SK-N-SH (cell line): ENCODE results near the gene ESRRA. TPM values are rescaled to one million over a fixed set of nuclear protein-coding genes. Genes with fewer than 3 reads are reported as not detected.

Source experiments
- CTCF ChIA-PET: fragments of 300-600, 350-600 bp; formaldehyde crosslinking; extraction: SDS; loops from one replicate; lab custom pipeline; 2021; lab: Yijun Ruan, JAX
- POLR2A ChIA-PET: fragments of 350-600 bp; sonication (Branson Sonifier 250); formaldehyde crosslinking; extraction: SDS; loops from one replicate; lab custom pipeline; 2020; ENCODE audit warnings: antibody characterized with exemption, inconsistent platforms; lab: Yijun Ruan, JAX
- DNase-seq: peaks from one replicate; pipeline ENCODE4 v3.0.0; 2012
- H2AFZ ChIP-seq: fragments of 200-600 bp; sonication (generic); 2 replicates; pipeline ENCODE4 v1.8.1; 2016; ENCODE audit warnings: antibody characterized with exemption, mild to moderate bottlenecking, low read depth
- H3F3A ChIP-seq: fragments of 200-600 bp; sonication (generic); replicated peaks from 2 replicates; pipeline ENCODE3; 2016; ENCODE audit warnings: antibody characterized with exemption, mild to moderate bottlenecking; ENCODE audit not compliant: insufficient read depth
- H3K27ac ChIP-seq, 2 experiments: fragments of 200-500 bp in 1 of 2; fragments of 200-600 bp in 1 of 2; sonication (Bioruptor generic) in 1 of 2; sonication (generic), shearing (Covaris generic) in 1 of 2; 2 replicates each; pipeline versions ENCODE4 v1.5.1 to v1.6.1; 2014 to 2016; ENCODE audit warnings: low read depth in 2 of 2, inconsistent platforms in 1 of 2, low read length in 1 of 2, mild to moderate bottlenecking in 1 of 2, mixed read lengths in 1 of 2
- H3K27me3 ChIP-seq: fragments of 200-600 bp; sonication (generic), shearing (Covaris generic); 2 replicates; pipeline ENCODE4 v1.6.1; 2016; ENCODE audit warnings: mixed run types; ENCODE audit not compliant: insufficient read depth
- H3K36me3 ChIP-seq, 2 experiments: fragments of 200-500 bp in 1 of 2; fragments of 200-600 bp in 1 of 2; sonication (Bioruptor generic) in 1 of 2; sonication (generic) in 1 of 2; replicated peaks in 1 of 2; 2 replicates each; pipeline versions ENCODE3 to v1.5.1; 2014 to 2016; ENCODE audit warnings: low read length in 1 of 2, mild to moderate bottlenecking in 1 of 2; ENCODE audit not compliant: insufficient read depth in 2 of 2, control insufficient read depth in 1 of 2
- H3K4me1 ChIP-seq, 2 experiments: fragments of 200-500 bp in 1 of 2; fragments of 200-600 bp in 1 of 2; sonication (Bioruptor generic) in 1 of 2; sonication (generic), shearing (Covaris generic) in 1 of 2; 2 replicates each; pipeline versions ENCODE4 v1.5.1 to v1.6.1; 2014 to 2016; ENCODE audit warnings: low read depth in 1 of 2, low read length in 1 of 2, mixed run types in 1 of 2; ENCODE audit not compliant: insufficient read depth in 2 of 2, control insufficient read depth in 1 of 2
- H3K4me2 ChIP-seq: fragments of 200-600 bp; sonication (generic), shearing (Covaris generic); 2 replicates; pipeline ENCODE4 v1.6.1; 2017; ENCODE audit warnings: mixed run types
- H3K4me3 ChIP-seq, 2 experiments: fragments of 200-500 bp in 1 of 2; fragments of 200-600 bp in 1 of 2; sonication (Bioruptor generic) in 1 of 2; sonication (generic), shearing (Covaris generic) in 1 of 2; 2 replicates each; pipeline versions ENCODE4 v1.5.1 to v1.8.1; 2014 to 2016; ENCODE audit warnings: low read depth in 2 of 2, inconsistent platforms in 1 of 2, low read length in 1 of 2, mild to moderate bottlenecking in 1 of 2, mixed read lengths in 1 of 2, moderate library complexity in 1 of 2
- H3K79me2 ChIP-seq: fragments of 200-600 bp; sonication (generic); 2 replicates; pipeline ENCODE4 v1.8.1; 2017; ENCODE audit warnings: mild to moderate bottlenecking; ENCODE audit not compliant: insufficient read depth
- H3K9ac ChIP-seq: fragments of 200-600 bp; sonication (generic); 2 replicates; pipeline ENCODE4 v1.6.1; 2017; ENCODE audit warnings: mixed run types
- H3K9me2 ChIP-seq: fragments of 200-600 bp; sonication (generic); 2 replicates; pipeline ENCODE4 v1.6.1; 2017; ENCODE audit warnings: mixed run types
- H3K9me3 ChIP-seq: fragments of 200-600 bp; sonication (generic); 2 replicates; pipeline ENCODE4 v1.6.1; 2017; ENCODE audit warnings: mixed run types, mild to moderate bottlenecking, moderate library complexity
- H4K20me1 ChIP-seq: fragments of 200-600 bp; sonication (generic); 2 replicates; pipeline ENCODE4 v1.6.1; 2017; ENCODE audit warnings: mild to moderate bottlenecking, mixed run types; ENCODE audit not compliant: insufficient read depth
- FOSL2 ChIP-seq: IDR thresholded peaks from 2 replicates; pipeline ENCODE4 v1.4.0; 2012; ENCODE audit warnings: low read depth, mild to moderate bottlenecking, moderate library complexity, borderline replicate concordance
- FOXM1 ChIP-seq: IDR thresholded peaks from 2 replicates; pipeline ENCODE4 v1.4.0; 2012; ENCODE audit warnings: low read depth, mild to moderate bottlenecking
- WGBS: methylation state at CpG from one replicate; pipeline ENCODE4 v1.1.6; 2017; ENCODE audit warnings: low lambda C conversion rate; 5-methylcytosine and 5-hydroxymethylcytosine counted together
- polyA plus RNA-seq, 3 experiments: library from polyadenylated mRNA; depleted of rRNA; stranded (reverse); fragments of >200 nt; gene quantifications; 2 replicates each; pipeline ENCODE4 v1.2.3, GENCODE V29; 2012
- TF ChIP-seq, protein P1 (sequence below): fragments of 150-350 bp; IDR thresholded peaks from 2 replicates; pipeline ENCODE4 v1.6.1; 2016; ENCODE audit warnings: mild to moderate bottlenecking, low read depth, low read length
- TF ChIP-seq, protein P2 (sequence below): fragments of 200-600 bp; sonication (generic); IDR thresholded peaks from 2 replicates; pipeline ENCODE4 v1.6.1; 2017; ENCODE audit warnings: antibody characterized with exemption, mild to moderate bottlenecking, moderate library complexity

The ESRRA gene
- polyA plus RNA-seq, 1 of the 3 experiments (the other 2 are of a cell fraction), result 27.8 TPM

GRCh38 chr11:64262271-64263002 lies 42.9 kb upstream of the ESRRA start:
- Histone ChIP-seq H3K4me1 (peaks cover 0 to 39% of the 10 kb centered on the region in 2 experiments; a peak in 2 of 4 replicates), H3K4me3 (no peak overlapping the region), H3K36me3 (peaks cover 24 to 38% of the 10 kb centered on the region in 2 experiments), H3K9me3 (no peaks in the 10 kb centered on the region), H3K9me2 (no peaks in the 10 kb centered on the region), H3F3A (peaks cover 4% of the 10 kb centered on the region), H3K27ac (peak overlapping the region; percentile 29 to 94; a peak in 2 of 4 replicates), H4K20me1 (no peaks in the 10 kb centered on the region), H2AFZ (no peak overlapping the region), H3K9ac (no peak overlapping the region), H3K4me2 (peak overlapping the region; percentile 20; the same call in 1 of the 2 replicates), H3K27me3 (no peaks in the 10 kb centered on the region), H3K79me2 (no peaks in the 10 kb centered on the region; the same call in none of the 2 replicates)
- DNase-seq, result no peak
- CTCF ChIA-PET, result interaction anchor here (1.1 to 5.7 kb wide), 3 partner anchors 9 to 39 kb away, joined by 5 to 119 read pairs (median 15); partner anchors contain the start of gene PLCB3
- no peak for TF ChIP-seq FOSL2
- 93% methylated on average over 30 of the region's 42 CpGs for WGBS
- POLR2A ChIA-PET, result interaction anchor here (1.2 to 2.8 kb wide), 3 partner anchors 10 to 17 kb away, joined by 3 to 41 read pairs (median 3); partner anchors contain the start of gene PPP1R14B

GRCh38 chr11:64263021-64263946 lies 42.0 kb upstream of the ESRRA start:
- CTCF ChIA-PET, result interaction anchor here (1.1 to 5.7 kb wide), 10 partner anchors 9 to 427 kb away, joined by 3 to 119 read pairs (median 10); partner anchors contain the start of genes PLCB3 and PPP1R14B
- Histone ChIP-seq H3K27me3 (no peaks in the 10 kb centered on the region), H3K9ac (no peak overlapping the region), H3F3A (peaks cover 5% of the 10 kb centered on the region), H2AFZ (no peak overlapping the region), H3K4me3 (no peak overlapping the region), H3K9me3 (no peaks in the 10 kb centered on the region), H3K9me2 (no peaks in the 10 kb centered on the region), H4K20me1 (no peaks in the 10 kb centered on the region), H3K4me1 (peaks cover 3 to 47% of the 10 kb centered on the region in 2 experiments; a peak in 3 of 4 replicates), H3K27ac (peak overlapping the region; percentile 29 to 94; a peak in 3 of 4 replicates), H3K79me2 (no peaks in the 10 kb centered on the region; the same call in none of the 2 replicates), H3K36me3 (peaks cover 27 to 39% of the 10 kb centered on the region in 2 experiments), H3K4me2 (peak overlapping the region; percentile 20; the same call in 1 of the 2 replicates)
- 75% methylated on average over 28 of the region's 29 CpGs for WGBS
- TF ChIP-seq, protein P1, sequence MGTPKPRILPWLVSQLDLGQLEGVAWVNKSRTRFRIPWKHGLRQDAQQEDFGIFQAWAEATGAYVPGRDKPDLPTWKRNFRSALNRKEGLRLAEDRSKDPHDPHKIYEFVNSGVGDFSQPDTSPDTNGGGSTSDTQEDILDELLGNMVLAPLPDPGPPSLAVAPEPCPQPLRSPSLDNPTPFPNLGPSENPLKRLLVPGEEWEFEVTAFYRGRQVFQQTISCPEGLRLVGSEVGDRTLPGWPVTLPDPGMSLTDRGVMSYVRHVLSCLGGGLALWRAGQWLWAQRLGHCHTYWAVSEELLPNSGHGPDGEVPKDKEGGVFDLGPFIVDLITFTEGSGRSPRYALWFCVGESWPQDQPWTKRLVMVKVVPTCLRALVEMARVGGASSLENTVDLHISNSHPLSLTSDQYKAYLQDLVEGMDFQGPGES, result no peak
- TF ChIP-seq, protein P2, sequence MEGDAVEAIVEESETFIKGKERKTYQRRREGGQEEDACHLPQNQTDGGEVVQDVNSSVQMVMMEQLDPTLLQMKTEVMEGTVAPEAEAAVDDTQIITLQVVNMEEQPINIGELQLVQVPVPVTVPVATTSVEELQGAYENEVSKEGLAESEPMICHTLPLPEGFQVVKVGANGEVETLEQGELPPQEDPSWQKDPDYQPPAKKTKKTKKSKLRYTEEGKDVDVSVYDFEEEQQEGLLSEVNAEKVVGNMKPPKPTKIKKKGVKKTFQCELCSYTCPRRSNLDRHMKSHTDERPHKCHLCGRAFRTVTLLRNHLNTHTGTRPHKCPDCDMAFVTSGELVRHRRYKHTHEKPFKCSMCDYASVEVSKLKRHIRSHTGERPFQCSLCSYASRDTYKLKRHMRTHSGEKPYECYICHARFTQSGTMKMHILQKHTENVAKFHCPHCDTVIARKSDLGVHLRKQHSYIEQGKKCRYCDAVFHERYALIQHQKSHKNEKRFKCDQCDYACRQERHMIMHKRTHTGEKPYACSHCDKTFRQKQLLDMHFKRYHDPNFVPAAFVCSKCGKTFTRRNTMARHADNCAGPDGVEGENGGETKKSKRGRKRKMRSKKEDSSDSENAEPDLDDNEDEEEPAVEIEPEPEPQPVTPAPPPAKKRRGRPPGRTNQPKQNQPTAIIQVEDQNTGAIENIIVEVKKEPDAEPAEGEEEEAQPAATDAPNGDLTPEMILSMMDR, result peak; percentile 25; the same call in 1 of the 2 replicates
- no peak for TF ChIP-seq FOXM1
- peak; percentile 70 for DNase-seq
- POLR2A ChIA-PET, result interaction anchor here (1.2 to 2.8 kb wide), 5 partner anchors 8 to 26 kb away, joined by 3 to 41 read pairs (median 11); partner anchors contain the start of genes FKBP2, PLCB3 and PPP1R14B
